B cell (primary cell): Measurements from ENCODE around the gene BUB3. TPM values are rescaled to one million over a fixed set of nuclear protein-coding genes. Genes with fewer than 3 reads are reported as not detected.

ENCODE experiments used
- ATAC-seq: fragments of 200-7000 bp; cut with Tn5 transposase; one replicate; pipeline ENCODE4 v1.10.0; 2021; ENCODE audit warnings: low read depth, mild to moderate bottlenecking, moderate number of reproducible peaks, moderate library complexity
- CTCF ChIA-PET: fragments of 350-600 bp; sonication (Branson Sonifier 250); formaldehyde crosslinking; loops from one replicate; lab custom pipeline; 2021; ENCODE audit warnings: antibody characterized with exemption, inconsistent platforms; lab: Charles Lee
- POLR2A ChIA-PET: fragments of 350-600 bp; sonication (Branson Sonifier 250); formaldehyde crosslinking; loops from one replicate; lab custom pipeline; 2021; ENCODE audit warnings: antibody characterized with exemption; lab: Charles Lee
- DNase-seq: peaks from one replicate; pipeline ENCODE4 v3.0.0; 2013
- H2AFZ ChIP-seq: 2 replicates; pipeline ENCODE4 v1.6.1; 2012; ENCODE audit warnings: mild to moderate bottlenecking, low read depth, low read length; ENCODE audit not compliant: insufficient read depth, poor library complexity, severe bottlenecking
- H3K27ac ChIP-seq, 2 donors: 1 replicate in 1 of 2; 2 replicates in 1 of 2; pipeline ENCODE4 v1.5.1; 2012 to 2013; ENCODE audit warnings: low read length in 2 of 2, mild to moderate bottlenecking in 2 of 2, moderate library complexity in 1 of 2
- H3K27me3 ChIP-seq, 4 experiments: fragments of 200-600 bp in 1 of 4; sonication (generic) in 1 of 4; replicated peaks in 1 of 4; 1 replicate in 2 of 4; 2 replicates in 2 of 4; pipeline versions ENCODE4 v1.6.1 to v1.7.0; 2013 to 2016; ENCODE audit warnings: low read length in 3 of 4, mild to moderate bottlenecking in 2 of 4, mixed read lengths in 1 of 4, moderate library complexity in 1 of 4; ENCODE audit not compliant: insufficient read depth in 4 of 4, control insufficient read depth in 3 of 4; ENCODE audit errors: control extremely low read depth in 1 of 4
- H3K36me3 ChIP-seq, 2 experiments: replicated peaks in 1 of 2; 1 replicate in 1 of 2; 2 replicates in 1 of 2; pipeline versions ENCODE4 v1.6.1 to v1.7.1; 2013; ENCODE audit warnings: low read length in 1 of 2; ENCODE audit not compliant: insufficient read depth in 2 of 2, control insufficient read depth in 1 of 2; ENCODE audit errors: control extremely low read depth in 1 of 2, extremely low read depth in 1 of 2
- H3K4me1 ChIP-seq, 2 donors: fragments of 200-600 bp in 1 of 2; sonication (generic) in 1 of 2; 1 replicate in 1 of 2; 2 replicates in 1 of 2; pipeline versions ENCODE4 v1.5.1 to v1.6.1; 2013 to 2017; ENCODE audit warnings: low read length in 2 of 2; ENCODE audit not compliant: control insufficient read depth in 2 of 2, insufficient read depth in 2 of 2
- H3K4me2 ChIP-seq: replicated peaks from 2 replicates; pipeline ENCODE3; 2012; ENCODE audit warnings: mild to moderate bottlenecking, low read depth, low read length; ENCODE audit not compliant: poor library complexity, severe bottlenecking
- H3K4me3 ChIP-seq, 5 experiments: fragments of 200-600 bp in 1 of 5; sonication (generic) in 1 of 5; 1 replicate in 3 of 5; 2 replicates in 2 of 5; pipeline versions ENCODE4 v1.5.1 to v1.7.0; 2011 to 2016; ENCODE audit warnings: low read length in 4 of 5, mild to moderate bottlenecking in 4 of 5, low read depth in 2 of 5, control low read depth in 1 of 5, moderate library complexity in 1 of 5; ENCODE audit not compliant: insufficient read depth in 1 of 5; ENCODE audit errors: control extremely low read depth in 1 of 5, extremely low read depth in 1 of 5
- H3K79me2 ChIP-seq: fragments of 200-600 bp; sonication (generic); one replicate; pipeline ENCODE4 v1.6.0; 2016; ENCODE audit warnings: low read length; ENCODE audit not compliant: control insufficient read depth, insufficient read depth
- H3K9ac ChIP-seq: fragments of 200-600 bp; sonication (generic); 2 replicates; pipeline ENCODE4 v1.6.1; 2017; ENCODE audit warnings: mild to moderate bottlenecking, low read length, moderate library complexity
- H3K9me3 ChIP-seq, 3 donors: one replicate each; pipeline versions ENCODE4 v1.6.1 to v1.7.1; 2013; ENCODE audit warnings: low read length in 2 of 3; ENCODE audit not compliant: control insufficient read depth in 2 of 3, insufficient read depth in 1 of 3; ENCODE audit errors: control extremely low read depth in 1 of 3
- H4K20me1 ChIP-seq: 2 replicates; pipeline ENCODE4 v1.6.0; 2012; ENCODE audit warnings: mild to moderate bottlenecking, low read length; ENCODE audit not compliant: insufficient read depth, control insufficient read depth, poor library complexity, severe bottlenecking
- H3K27ac Mint-ChIP-seq: one replicate; pipeline ENCODE4 v1.8.0; 2021; ENCODE audit warnings: mixed read lengths
- H3K27me3 Mint-ChIP-seq: one replicate; pipeline ENCODE4 v1.8.0; 2021; ENCODE audit warnings: mixed read lengths
- H3K4me1 Mint-ChIP-seq: one replicate; pipeline ENCODE4 v1.8.0; 2021; ENCODE audit warnings: mixed read lengths
- H3K4me3 Mint-ChIP-seq: one replicate; pipeline ENCODE4 v1.8.0; 2021; ENCODE audit warnings: mixed read lengths
- H3K9me3 Mint-ChIP-seq: one replicate; pipeline ENCODE4 v1.8.0; 2022; ENCODE audit warnings: mixed read lengths; ENCODE audit not compliant: insufficient read depth
- EZH2 ChIP-seq: IDR thresholded peaks from 2 replicates; pipeline ENCODE4 v1.6.1; 2012; ENCODE audit warnings: borderline replicate concordance, low read depth, mild to moderate bottlenecking, moderate library complexity, low read length; ENCODE audit not compliant: insufficient read depth, poor library complexity, severe bottlenecking
- WGBS: methylation state at CpG from one replicate; pipeline ENCODE4 v1.1.5; 2013; ENCODE audit warnings: missing lambda C conversion rate; ENCODE audit not compliant: insufficient coverage; 5-methylcytosine and 5-hydroxymethylcytosine counted together
- intact Hi-C: fragments of 100-400 bp; cut with micrococcal nuclease; formaldehyde crosslinking; loops from one replicate; pipeline ENCODE4 v1.10.0; 2022
- polyA plus RNA-seq: library from polyadenylated mRNA; depleted of rRNA; stranded (reverse); fragments of >200 nt; gene quantifications from 2 replicates; pipeline ENCODE4 v1.2.3, GENCODE V29; 2012
- total RNA-seq, 2 donors: library from RNA; stranded (reverse); fragments of 120-200 nt in 1 of 2; gene quantifications; 1 replicate in 1 of 2; 2 replicates in 1 of 2; pipeline versions ENCODE4 v1.2.3 to v1.2.4, GENCODE V29; 2013 to 2022
- TF ChIP-seq, protein P1 (sequence below): fragments of 200-600 bp; IDR thresholded peaks from one replicate; pipeline ENCODE4 v1.8.0; 2022; ENCODE audit warnings: antibody characterized with exemption, mild to moderate bottlenecking

BUB3 gene
- total and polyA plus RNA-seq, 2 donors (not counting 1 experiment from before 2014, with no cell fraction given): 112 to 113 TPM

DNA sequence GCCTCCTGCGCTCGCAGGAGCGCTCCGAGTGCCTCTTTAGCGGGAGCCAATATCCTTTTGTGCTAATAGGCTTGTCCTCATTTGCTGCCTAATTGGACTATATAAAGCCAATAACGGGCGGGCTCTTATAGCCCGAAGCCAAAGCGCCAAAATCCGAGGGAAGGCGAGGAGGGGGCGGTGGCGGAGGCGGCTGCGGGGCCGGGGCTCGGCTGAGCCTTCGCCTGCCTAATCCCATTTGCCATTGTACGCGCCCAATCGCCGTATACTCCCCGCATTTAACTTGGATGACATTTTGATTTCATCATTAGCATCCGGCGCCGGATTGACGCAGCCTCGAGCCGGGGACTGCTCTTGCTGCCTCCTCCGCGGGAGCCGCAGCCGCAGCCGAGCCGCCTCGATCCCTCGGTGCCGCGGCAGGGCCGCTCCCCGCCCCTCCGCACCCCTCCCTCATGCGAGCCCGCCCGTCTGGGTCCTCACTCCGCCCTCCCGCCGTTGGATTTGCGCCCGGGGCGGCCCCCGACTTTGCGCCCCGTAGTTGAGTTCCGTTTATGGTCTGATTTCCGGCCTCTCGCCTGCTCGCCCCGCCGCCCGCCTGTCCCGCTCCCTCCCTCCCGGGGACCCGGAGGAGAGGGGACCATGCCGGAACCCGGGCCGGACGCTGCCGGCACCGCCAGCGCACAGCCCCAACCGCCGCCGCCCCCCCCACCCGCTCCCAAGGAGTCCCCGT lies 18.6 kb upstream of the BUB3 start, which contains the start of gene HMX3:
Gene HMX3 (plus strand): TSS at position 556 of the 727 bp plus-strand sequence. CDS start 81 bp downstream, at position 637.
- Histone ChIP-seq H3K9ac (peak within 1 kb of the TSS; percentile 44), H2AFZ (peak within 1 kb of the TSS; percentile 43), H3K9me3 (peaks cover 6 to 71% (median 29%) of the 10 kb centered on the region in 3 donors), H3K79me2 (no peaks in the 10 kb centered on the region), H3K4me1 (peaks cover 54 to 71% of the 10 kb centered on the region in 2 donors), H3K4me2 (peak within 1 kb of the TSS; percentile 83), H3K27ac (no peak within 1 kb of the TSS), H3K27me3 (peaks cover 0 to 95% (median 73%) of the 10 kb centered on the region in 4 experiments), H4K20me1 (no peaks in the 10 kb centered on the region), H3K36me3 (no peaks in the 10 kb centered on the region), H3K4me3 (peak within 1 kb of the TSS in 3 of 5 experiments; percentile 32 to 60 (median 49))
- ChIA-PET POLR2A (no interaction called here), CTCF (interaction anchor here (1.2 to 4.0 kb wide), 2 partner anchors 15 to 18 kb away, joined by 3 to 27 read pairs; partner anchors contain the start of gene BUB3)
- no peaks in the 10 kb centered on the region for H3K9me3 Mint-ChIP-seq
- peaks cover 64% of the 10 kb centered on the region for H3K27me3 Mint-ChIP-seq
- peak within 1 kb of the TSS; percentile 83 for H3K4me3 Mint-ChIP-seq
- peak; percentile 62 for DNase-seq
- TF ChIP-seq, protein P1, sequence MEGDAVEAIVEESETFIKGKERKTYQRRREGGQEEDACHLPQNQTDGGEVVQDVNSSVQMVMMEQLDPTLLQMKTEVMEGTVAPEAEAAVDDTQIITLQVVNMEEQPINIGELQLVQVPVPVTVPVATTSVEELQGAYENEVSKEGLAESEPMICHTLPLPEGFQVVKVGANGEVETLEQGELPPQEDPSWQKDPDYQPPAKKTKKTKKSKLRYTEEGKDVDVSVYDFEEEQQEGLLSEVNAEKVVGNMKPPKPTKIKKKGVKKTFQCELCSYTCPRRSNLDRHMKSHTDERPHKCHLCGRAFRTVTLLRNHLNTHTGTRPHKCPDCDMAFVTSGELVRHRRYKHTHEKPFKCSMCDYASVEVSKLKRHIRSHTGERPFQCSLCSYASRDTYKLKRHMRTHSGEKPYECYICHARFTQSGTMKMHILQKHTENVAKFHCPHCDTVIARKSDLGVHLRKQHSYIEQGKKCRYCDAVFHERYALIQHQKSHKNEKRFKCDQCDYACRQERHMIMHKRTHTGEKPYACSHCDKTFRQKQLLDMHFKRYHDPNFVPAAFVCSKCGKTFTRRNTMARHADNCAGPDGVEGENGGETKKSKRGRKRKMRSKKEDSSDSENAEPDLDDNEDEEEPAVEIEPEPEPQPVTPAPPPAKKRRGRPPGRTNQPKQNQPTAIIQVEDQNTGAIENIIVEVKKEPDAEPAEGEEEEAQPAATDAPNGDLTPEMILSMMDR: no peak
- TF ChIP-seq EZH2: peak; percentile 80
- intact Hi-C loops: no loop called here
- WGBS: 3% methylated on average over 76 of the region's 76 CpGs
- peak; percentile 22 for ATAC-seq
- H3K4me1 Mint-ChIP-seq: peaks cover 36% of the 10 kb centered on the region
- H3K27ac Mint-ChIP-seq: peak within 1 kb of the TSS; percentile 87
